Kasumi-1 (cell line): ENCODE data around the gene ZDHHC17.

Experiments
- DNase-seq, 2 experiments: peaks; one replicate each; lab custom pipeline; 2025; lab: John Stamatoyannopoulos, UW

ZDHHC17 gene

GRCh38 chr12:76813972-76814371, 50.1 kb downstream of the ZDHHC17 start:
- DNase-seq, result no peak

DNA sequence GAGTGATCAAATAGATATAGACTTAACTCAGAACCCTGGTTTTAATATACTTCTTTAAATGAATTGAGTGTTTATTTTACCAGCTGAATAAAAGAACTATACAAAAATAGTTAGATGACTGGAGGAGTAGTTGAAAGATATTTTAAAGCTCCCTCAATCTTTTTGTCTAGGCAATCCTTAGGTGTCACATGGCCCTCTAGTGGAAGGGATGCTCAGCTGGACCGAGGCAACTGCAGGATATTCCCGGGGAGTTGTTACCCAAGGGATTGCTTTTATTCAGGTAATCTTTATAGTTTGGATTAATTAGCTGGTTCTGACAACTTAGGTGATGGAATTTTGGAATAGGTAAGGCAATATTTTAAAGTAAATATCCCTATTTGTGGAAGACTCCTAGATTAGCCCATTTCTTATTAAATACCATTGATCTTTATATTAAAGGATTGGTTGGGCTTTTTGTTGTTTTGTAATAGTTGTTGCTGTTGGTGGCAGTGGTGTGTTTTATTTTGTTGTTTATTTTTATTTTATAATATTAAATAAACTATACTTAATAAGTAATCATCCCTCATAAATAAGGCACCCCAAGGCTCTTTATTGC, 57.1 kb downstream of the ZDHHC17 start:
- DNase-seq, result peak; percentile 38 to 55

DNA sequence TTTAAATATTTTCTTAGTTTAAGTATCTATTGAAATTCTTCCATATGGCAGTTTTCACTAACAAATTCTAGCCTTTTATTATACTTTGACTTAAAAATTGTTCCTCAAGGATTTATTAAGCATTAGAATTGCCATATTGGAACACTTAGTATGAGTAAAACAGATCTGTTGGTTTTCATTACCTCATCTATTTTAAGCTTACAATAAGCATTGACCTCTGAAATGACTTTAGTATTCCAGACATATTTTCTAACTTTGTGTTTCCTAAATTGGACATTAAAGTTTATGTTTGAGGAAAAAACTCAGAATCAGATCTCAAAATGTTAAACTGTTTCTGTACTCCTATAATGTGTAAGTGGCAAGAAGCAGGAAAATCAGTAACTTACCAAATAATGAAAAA, 66.5 kb downstream of the ZDHHC17 start:
- no peak for DNase-seq

DNA sequence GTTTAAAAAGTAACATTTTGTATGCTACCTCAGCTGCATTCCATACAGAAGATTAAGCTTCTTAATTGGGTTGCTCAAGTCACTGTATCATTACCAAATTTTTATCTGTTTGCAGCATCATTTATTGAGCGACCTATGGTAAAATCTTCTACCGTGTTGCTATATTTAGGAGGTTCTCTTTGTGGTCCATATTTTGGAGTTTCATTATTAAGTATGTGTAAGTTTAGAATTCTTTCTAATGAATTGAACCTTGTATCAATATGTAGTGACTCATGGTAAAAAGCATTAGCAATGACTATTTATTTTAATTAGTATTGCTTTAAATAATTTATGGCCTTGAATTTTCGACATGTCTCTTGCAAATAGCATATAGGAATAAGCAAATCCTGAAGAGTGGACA, 72.7 kb downstream of the ZDHHC17 start:
- no peak for DNase-seq

GRCh38 chr12:76847260-76847659, 83.3 kb downstream of the ZDHHC17 start:
- no peak for DNase-seq

DNA sequence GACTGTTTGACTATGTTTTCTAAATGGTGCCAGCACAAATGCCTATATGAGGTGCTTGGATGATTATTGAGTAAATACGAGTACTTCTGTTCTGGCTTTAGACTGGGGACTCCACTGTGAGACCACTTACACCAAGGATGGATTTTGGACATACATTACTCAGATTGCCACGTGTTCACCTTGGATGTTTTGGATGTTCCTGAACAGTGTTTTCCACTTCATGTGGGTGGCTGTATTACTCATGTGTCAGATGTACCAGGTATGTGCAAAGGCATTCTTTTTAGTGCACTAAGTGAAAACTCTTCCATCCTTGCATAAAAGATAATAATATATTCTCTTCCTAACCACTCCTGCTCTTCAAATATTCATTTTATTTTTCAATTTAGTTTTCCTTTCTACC, 84.2 kb downstream of the ZDHHC17 start:
- DNase-seq, result no peak

- DNase-seq, result no peak
Measured at GRCh38 chr12:76852106-76852505, 88.2 kb downstream of the ZDHHC17 start.

DNA sequence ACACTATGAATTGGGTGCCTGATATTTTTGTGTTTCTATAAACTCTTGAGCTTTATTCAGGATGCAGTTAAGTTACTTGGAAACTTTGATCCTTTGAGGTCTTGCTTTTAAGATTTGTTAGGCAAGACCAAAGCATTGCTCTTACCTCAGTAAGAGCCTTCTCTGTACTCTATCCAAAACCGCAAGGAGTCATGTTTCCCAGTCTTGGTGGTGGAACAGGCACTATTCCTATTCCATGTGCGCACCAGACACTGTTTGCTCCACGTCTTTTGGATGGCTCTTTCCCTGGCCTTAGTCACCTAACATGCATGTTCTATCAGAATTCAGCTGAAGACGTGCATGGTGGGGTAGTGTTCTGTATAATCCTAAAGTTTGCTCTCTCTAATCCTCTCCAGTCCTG, 91.4 kb downstream of the ZDHHC17 start:
- no peak for DNase-seq

DNA sequence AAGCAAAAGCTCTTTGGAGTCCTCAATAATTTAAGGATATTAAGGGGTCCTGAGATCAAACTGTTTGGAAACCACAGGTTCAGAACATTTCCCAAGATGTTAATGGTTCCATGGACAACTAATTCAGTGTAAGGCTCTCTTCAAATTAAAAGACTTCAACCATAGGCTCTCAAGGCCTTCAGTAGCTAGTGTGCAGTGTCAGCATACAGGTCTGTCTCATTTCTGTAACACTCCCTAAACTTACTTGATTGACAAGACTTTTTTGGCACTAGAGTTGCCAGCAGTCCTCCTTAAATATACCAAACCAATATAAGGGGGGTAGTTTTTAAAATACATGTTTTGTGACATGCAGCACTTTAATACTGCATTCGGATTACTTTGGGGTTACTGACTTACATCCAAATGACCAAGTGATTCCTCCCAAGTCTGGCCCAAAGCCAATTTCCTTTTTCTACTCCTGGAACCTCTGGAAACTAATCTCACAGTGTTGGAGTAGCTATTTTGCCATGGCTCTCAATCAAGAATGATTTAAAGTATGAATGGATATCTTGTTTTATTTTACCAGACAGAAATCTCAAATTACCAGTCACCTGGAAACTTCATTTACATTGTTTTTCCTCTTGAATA, 92.2 kb downstream of the ZDHHC17 start:
- DNase-seq, result no peak

- peak in 1 of 2 experiments; percentile 8 for DNase-seq
Measured at GRCh38 chr12:76859611-76860010, 95.7 kb downstream of the ZDHHC17 start.

- no peak for DNase-seq
Measured at GRCh38 chr12:76860256-76860655, 96.3 kb downstream of the ZDHHC17 start.

DNA sequence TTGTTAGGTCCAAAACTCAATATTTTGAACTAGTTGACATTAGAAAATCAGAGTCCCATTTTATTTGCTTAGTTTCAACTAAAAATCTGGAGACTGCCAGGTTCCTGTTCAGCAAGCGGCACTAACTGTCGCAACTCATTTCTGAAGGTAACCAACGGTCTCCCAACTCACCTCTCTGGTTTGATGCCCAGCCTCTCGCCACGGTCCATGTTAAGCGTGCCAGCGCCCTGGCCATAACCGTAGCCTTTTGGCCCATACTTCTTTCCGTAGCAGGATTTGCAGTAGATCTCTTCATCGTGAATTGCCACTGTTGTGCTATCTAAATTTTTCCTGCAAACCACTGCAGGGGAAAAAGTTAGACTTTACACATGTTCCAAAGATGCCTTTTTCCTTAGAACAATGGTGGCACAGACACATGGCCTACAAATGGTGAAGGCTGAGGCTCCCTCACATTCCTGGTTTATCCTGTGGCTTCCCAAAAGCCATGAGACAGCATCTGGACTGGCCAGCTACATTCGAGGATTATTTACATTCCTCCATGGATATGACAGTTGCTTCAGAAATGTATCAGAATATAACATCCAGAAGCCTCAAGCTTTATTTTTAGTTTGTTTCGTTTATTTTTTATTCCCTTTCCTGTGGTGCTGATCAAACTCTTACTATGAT, 99.2 kb downstream of the ZDHHC17 start:
- no peak for DNase-seq

- no peak for DNase-seq
Measured at GRCh38 chr12:76863837-76864236, 99.9 kb downstream of the ZDHHC17 start.

GRCh38 chr12:76864791-76865400, 101.0 kb downstream of the ZDHHC17 start:
- DNase-seq, result no peak

DNA sequence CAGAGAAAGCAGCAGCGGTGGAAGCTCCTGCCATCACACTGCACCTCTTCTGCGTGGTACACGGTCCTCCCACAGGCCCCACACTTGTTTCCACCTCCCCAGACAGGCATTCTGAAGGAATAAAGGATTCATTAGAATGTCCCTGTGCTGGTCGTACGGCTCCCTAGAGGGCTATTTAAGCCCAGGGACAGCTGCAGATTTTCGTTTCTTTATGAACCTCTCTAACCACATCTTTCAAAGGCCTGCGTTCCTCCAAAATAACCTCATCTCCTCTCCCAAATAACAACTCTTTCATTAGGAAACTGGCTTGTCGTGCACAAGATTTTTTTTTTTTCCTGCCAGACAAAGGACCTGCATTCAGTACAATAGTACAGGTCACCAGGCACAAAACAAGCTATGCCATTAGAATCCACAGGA, 102.2 kb downstream of the ZDHHC17 start:
- DNase-seq, result no peak

DNA sequence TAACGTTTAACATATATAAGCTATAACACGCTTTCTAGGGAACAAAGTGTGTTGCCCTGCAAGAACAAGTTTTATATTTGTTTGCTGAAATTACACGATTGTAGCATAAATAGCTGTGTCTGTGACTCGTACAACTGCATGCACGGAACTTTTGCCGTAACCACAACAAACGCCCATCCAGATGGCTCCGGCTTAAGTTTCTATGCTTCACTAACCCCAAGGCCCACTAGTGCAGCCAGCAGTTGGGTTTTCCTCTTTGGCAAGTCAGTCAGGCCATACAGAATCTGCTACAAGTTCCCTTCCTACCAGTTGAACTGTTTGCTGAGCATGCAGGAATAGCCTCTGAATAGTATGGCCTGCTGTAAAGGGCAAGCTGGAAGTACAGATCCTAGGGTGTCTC, 102.8 kb downstream of the ZDHHC17 start:
- DNase-seq, result no peak

GRCh38 chr12:76871082-76871481, 107.2 kb downstream of the ZDHHC17 start:
- DNase-seq, result no peak

DNA sequence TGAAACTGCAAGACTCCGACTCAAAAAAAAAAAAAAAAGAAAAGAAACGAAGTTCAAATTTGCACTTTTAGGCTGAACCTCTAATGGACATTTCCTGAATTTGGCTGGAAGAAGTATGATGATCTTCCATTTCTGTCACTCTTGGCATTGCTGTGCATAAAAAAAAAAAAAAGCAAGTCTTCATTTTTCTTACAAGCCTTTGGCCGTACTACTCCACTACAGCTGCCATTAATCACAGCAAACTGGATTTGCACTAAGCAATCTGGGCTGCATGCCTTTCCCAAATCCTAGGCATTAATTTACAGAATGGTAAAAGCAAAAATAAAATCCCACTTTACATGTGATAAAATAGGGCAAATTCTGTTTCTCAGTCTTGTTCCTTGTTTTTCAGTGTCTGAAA, 107.8 kb downstream of the ZDHHC17 start:
- no peak for DNase-seq

DNA sequence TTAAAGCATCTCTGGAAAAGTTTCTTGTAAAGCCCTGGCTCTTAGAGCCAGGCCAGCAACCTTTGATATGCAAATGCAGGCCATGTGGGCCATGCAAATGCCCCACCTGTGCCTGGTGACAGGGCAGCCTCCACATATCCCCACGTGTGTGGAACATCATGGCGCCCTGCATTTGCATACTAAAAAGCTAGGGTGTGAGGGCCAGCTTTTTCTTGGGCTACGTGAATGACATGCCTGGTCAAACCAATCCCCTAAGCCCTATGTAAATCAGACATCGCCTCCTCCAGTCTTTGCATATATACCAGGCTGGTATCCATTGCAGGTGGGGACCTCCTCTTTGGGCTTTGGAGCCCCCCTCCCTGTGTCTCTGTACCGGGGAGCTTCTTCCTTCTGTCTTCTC, 108.5 kb downstream of the ZDHHC17 start:
- no peak for DNase-seq

DNA sequence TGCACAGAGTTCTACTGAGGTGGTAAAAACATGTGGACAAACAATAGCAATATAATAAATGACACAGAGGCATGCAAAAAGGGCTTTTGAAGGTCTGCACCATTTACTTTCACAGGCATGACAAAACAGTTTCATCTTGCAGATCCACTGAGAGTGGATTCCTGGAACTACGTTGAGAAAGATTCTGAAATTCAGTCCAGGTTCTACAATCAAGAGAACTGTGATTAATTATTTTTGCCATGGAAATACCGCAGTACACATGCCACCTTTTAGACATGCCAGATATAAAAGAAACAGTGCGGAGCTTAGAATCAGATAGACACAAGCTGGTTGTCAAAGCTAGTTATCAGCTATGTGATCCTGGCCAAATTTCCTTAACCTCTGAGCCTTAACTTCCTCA, 110.1 kb downstream of the ZDHHC17 start:
- DNase-seq, result no peak

DNA sequence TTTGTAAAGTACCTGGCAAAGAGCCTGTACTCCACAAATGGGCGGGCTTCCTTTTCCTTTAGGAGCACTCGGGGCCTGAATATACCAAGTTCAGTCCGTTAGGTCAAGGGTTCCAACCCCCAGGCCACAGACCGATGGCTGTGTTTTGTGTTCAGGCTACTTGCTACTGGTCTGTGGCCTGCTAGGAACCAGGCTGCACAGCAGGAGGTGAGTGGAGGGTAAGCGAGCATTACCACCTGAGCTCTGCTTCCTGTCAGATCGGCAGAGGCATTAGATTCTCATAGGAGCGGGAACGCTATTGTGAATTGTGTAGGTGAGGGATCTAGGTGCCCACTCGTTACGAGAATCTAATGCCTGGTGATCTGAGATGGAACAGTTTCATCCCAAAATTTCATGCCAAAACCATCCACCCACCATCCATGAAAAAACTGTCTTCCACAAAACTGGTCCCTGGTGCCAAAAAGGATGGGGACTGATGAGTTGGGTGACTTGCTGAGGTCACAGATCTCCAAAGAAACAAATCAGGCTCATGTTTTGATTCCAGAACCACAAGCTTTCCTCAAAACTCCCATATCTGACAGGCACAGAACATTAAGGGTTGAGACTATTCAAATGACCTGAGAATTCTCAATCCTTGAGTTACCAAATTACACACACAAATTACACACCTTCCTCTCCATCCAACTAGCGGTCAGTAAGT, 110.7 kb downstream of the ZDHHC17 start:
- no peak for DNase-seq

- no peak for DNase-seq
Measured at GRCh38 chr12:76876696-76877229, 112.8 kb downstream of the ZDHHC17 start.
